ENCODE results near the gene ZBTB34.

The ZBTB34 gene

GRCh38 chr9:126919193-126919592 lies 58.8 kb downstream of the ZBTB34 start:
- DNase-seq (ENCODE audit: low read depth, low spot score): no peak

- no peak for DNase-seq (ENCODE audit: low read depth, low spot score)
Observed at GRCh38 chr9:126925876-126926275, 65.4 kb downstream of the ZBTB34 start.

GRCh38 chr9:126926364-126926763 lies 65.9 kb downstream of the ZBTB34 start:
- DNase-seq (ENCODE audit: low read depth, low spot score): no peak

GRCh38 chr9:126927419-126927818 lies 67.0 kb downstream of the ZBTB34 start:
- DNase-seq (ENCODE audit: low read depth, low spot score): no peak

GRCh38 chr9:126932871-126933321 lies 72.5 kb downstream of the ZBTB34 start:
- no peak for DNase-seq (ENCODE audit: low read depth, low spot score)

- no peak for DNase-seq (ENCODE audit: low read depth, low spot score)
Observed at GRCh38 chr9:126933334-126933980, 73.0 kb downstream of the ZBTB34 start.

- DNase-seq (ENCODE audit: low read depth, low spot score): no peak
Observed at GRCh38 chr9:126934441-126934840, 74.0 kb downstream of the ZBTB34 start.

All from brain pericyte (primary cell).